ENCODE results near the gene SYNPO2L.
"Not testable (repeated sequence)": the region's sequence is repeated elsewhere in the genome, so short reads cannot be mapped to it uniquely, and the experiment has no call there.

Gene SYNPO2L, protein sequence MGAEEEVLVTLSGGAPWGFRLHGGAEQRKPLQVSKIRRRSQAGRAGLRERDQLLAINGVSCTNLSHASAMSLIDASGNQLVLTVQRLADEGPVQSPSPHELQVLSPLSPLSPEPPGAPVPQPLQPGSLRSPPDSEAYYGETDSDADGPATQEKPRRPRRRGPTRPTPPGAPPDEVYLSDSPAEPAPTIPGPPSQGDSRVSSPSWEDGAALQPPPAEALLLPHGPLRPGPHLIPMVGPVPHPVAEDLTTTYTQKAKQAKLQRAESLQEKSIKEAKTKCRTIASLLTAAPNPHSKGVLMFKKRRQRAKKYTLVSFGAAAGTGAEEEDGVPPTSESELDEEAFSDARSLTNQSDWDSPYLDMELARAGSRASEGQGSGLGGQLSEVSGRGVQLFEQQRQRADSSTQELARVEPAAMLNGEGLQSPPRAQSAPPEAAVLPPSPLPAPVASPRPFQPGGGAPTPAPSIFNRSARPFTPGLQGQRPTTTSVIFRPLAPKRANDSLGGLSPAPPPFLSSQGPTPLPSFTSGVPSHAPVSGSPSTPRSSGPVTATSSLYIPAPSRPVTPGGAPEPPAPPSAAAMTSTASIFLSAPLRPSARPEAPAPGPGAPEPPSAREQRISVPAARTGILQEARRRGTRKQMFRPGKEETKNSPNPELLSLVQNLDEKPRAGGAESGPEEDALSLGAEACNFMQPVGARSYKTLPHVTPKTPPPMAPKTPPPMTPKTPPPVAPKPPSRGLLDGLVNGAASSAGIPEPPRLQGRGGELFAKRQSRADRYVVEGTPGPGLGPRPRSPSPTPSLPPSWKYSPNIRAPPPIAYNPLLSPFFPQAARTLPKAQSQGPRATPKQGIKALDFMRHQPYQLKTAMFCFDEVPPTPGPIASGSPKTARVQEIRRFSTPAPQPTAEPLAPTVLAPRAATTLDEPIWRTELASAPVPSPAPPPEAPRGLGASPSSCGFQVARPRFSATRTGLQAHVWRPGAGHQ

GRCh38 chr10:73655990-73656298 lies at the start of gene SYNPO2L:
SYNPO2L (minus strand) TSS chr10:73656029; CDS start chr10:73655922, 107 bp downstream.
- no peak for TF ChIP-seq CTCF (IDR thresholded peaks at IDR 0.05; ENCODE audit: borderline replicate concordance, control extremely low read depth, extremely low read depth, insufficient read depth, missing control alignments)
- no peak for DNase-seq (ENCODE audit: low spot score)
- in situ Hi-C loops (cut with MboI; ENCODE audit: low sequenced_read_pairs, unreplicated experiment): no loop called here

GRCh38 chr10:73703924-73704323 lies 48.1 kb upstream of the SYNPO2L start:
- DNase-seq (ENCODE audit: low spot score); in situ Hi-C loops (cut with MboI; ENCODE audit: low sequenced_read_pairs, unreplicated experiment): not testable (repeated sequence)

DNA sequence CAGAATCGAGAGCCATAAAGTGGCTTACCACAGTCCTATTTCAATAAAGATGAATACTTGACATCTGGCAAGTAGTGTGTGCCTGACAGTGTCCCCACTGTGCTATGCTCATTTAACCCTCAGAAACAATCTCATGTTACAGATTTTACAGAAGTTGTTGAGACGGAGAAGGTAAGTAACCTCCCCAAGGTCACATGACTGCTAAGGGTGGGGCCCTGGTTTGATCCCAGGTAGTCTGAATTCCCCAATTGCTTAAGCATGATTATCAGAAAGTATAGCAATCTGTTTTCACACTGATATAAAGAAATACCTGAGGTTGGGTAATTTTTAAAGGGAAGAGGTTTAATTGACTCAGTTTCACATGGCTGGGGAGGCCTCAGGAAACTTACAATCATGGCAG lies 43.0 kb upstream of the SYNPO2L start:
- in situ Hi-C loops (cut with MboI; ENCODE audit: low sequenced_read_pairs, unreplicated experiment); DNase-seq (ENCODE audit: low spot score): not testable (repeated sequence)

GRCh38 chr10:73697675-73698159 lies 41.9 kb upstream of the SYNPO2L start, which contains the start of gene AGAP5:
AGAP5 (minus strand) TSS chr10:73698109; CDS start chr10:73697755, 354 bp downstream.
- not testable (repeated sequence) for DNase-seq (ENCODE audit: low spot score)

DNA sequence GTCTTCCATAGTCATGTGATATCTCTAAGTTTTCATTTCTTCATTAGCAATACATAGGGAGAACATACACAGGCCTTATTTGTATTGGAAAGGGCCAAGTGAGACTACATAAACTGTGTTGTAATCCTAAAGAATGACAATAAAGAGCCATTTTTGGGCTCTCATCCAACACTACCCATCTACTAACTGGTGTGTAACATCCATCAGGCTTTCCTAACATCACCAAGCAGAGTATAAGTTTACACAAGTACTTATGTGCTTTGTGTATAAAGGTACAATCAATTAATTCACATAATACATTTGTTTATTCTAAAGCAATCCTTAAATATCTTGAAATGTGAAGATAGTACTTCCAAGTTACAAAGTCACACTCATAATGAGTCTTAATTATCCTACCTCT lies 39.5 kb upstream of the SYNPO2L start:
- DNase-seq (ENCODE audit: low spot score); in situ Hi-C loops (cut with MboI; ENCODE audit: low sequenced_read_pairs, unreplicated experiment): not testable (repeated sequence)

More at GRCh38 chr10:73697675-73698159, 41.9 kb upstream of the SYNPO2L start, which contains the start of gene AGAP5:
- in situ Hi-C loops (cut with MboI; ENCODE audit: low sequenced_read_pairs, unreplicated experiment): not testable (repeated sequence)

DNA sequence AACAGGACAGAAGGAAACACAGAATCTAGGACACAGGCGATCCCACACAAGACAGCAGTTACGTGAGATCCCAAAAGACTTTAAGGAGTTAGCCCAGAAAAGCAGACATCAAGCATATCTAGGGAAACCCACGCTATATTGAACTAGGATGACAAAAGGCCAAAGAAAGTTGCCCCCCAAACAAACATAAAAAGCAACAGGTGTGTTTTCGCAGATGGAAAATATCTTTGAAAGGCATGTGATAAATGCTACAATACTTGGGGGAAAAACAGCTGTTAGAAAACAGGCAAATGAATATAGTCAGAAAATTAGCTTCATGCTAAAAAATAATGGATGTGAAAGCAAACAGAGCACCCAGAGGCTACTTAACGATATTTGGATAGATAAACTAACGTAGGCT lies 34.9 kb upstream of the SYNPO2L start:
- in situ Hi-C loops (cut with MboI; ENCODE audit: low sequenced_read_pairs, unreplicated experiment); DNase-seq (ENCODE audit: low spot score): not testable (repeated sequence)

DNA sequence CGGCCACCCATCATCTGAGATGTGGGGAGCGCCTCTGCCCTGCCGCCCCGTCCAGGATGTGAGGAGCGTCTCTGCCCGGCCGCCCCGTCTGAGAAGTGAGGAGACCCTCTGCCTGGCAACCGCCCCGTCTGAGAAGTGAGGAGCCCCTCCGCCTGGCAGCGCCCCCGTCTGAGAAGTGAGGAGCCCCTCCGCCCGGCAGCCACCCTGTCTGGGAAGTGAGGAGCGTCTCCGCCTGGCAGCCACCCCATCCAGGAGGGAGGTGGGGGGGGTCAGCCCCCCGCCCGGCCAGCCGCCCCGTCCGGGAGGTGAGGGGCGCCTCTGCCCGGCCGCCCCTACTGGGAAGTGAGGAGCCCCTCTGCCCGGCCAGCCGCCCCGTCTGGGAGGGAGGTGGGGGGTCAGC lies 33.8 kb upstream of the SYNPO2L start:
- DNase-seq (ENCODE audit: low spot score); in situ Hi-C loops (cut with MboI; ENCODE audit: low sequenced_read_pairs, unreplicated experiment): not testable (repeated sequence)

DNA sequence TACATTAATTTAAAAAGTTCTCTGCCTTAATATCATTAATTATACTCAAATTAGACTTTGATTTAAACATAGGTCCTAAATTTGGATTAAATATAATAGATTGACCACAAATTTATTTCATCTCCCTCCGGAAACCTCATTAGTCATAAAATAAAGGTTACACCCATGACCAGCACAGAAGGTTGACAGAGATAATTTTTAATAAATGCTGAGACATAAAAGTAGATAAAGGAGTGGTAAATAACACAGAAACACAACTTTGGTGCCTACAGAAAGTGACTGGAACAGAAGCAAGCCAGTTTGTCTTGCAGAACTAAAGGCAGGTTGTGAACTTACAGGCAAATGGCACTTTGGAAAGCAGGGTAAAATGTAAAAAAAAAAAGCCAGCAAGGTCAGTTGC lies 31.8 kb upstream of the SYNPO2L start:
- DNase-seq (ENCODE audit: low spot score); in situ Hi-C loops (cut with MboI; ENCODE audit: low sequenced_read_pairs, unreplicated experiment): not testable (repeated sequence)

DNA sequence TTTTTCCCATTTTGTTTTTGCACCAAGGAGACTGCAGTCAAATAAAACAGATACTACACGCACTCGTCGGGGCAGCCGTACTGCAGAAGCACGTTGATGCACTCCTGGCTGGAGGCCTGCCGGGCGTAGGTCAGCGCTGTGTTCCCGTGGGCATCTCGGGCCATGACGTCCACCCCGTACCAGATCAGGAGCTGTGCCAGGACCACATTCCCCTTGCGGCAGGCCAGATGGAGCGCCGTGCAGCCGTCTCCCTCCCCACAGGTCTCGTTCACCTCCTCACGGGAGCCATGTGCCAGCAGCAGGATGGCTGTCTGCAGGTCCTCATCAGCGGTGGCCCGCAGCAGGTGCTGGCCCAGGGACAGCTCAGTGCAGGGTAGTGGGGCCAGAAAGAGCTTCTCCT lies 18.7 kb upstream of the SYNPO2L start:
- in situ Hi-C loops (cut with MboI; ENCODE audit: low sequenced_read_pairs, unreplicated experiment): not testable (repeated sequence)

GRCh38 chr10:73668378-73668777 lies 12.5 kb upstream of the SYNPO2L start:
- DNase-seq (ENCODE audit: low spot score); in situ Hi-C loops (cut with MboI; ENCODE audit: low sequenced_read_pairs, unreplicated experiment): not testable (repeated sequence)

More for the DNA sequence above, 18.7 kb upstream of the SYNPO2L start:
- not testable (repeated sequence) for DNase-seq (ENCODE audit: low spot score)

DNA sequence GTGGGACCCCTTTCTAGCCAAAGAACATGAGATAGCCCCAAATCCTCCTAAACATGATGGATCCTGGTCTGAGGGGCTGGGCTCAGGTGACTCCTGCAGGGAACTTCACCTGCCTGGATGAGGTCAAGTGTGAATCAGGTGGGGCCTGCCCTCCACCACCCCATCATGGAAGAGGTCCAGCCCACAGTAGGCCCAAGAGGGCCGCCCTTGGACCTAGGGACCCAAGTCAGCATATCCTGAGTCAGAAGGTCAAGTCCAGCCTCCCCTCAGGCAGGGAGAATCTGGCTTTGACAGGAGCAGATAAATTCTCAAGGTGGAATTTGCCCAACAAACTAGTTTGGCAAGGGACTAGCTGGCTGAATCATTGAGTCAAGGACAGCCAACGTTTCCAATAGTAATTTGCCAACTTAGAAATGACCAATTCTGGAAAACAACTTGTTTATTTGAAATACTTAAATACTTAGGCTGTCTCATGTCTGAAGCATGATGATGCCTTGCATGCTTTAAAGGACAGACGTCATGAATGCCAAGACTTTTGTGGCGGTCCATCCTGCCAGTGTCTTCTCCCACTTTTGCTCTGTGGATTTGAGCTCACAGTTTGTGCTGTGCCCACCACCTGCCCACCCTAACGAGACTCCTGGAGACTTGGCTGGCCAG lies 10.5 kb upstream of the SYNPO2L start:
- in situ Hi-C loops (cut with MboI; ENCODE audit: low sequenced_read_pairs, unreplicated experiment); DNase-seq (ENCODE audit: low spot score): not testable (repeated sequence)

DNA sequence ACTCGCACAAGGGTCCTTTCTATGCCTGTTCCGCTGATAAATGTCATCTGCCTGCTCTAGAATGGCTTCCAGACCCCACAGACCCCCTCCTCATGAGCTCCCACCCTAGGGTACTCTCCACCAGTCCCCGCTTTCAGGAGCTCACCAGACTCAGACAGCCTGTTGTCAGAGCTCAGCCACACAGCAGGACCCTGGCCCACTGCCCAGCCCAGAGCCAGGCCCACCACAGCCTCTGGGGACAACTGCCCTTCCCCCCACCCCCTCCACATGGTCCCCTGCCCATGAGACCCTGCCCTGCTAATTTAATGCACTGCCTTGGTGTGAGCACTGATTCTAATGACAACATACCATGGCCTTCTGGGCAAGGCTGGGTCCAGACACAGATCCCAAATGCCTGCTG lies 9.8 kb upstream of the SYNPO2L start:
- DNase-seq (ENCODE audit: low spot score); in situ Hi-C loops (cut with MboI; ENCODE audit: low sequenced_read_pairs, unreplicated experiment): not testable (repeated sequence)

DNA sequence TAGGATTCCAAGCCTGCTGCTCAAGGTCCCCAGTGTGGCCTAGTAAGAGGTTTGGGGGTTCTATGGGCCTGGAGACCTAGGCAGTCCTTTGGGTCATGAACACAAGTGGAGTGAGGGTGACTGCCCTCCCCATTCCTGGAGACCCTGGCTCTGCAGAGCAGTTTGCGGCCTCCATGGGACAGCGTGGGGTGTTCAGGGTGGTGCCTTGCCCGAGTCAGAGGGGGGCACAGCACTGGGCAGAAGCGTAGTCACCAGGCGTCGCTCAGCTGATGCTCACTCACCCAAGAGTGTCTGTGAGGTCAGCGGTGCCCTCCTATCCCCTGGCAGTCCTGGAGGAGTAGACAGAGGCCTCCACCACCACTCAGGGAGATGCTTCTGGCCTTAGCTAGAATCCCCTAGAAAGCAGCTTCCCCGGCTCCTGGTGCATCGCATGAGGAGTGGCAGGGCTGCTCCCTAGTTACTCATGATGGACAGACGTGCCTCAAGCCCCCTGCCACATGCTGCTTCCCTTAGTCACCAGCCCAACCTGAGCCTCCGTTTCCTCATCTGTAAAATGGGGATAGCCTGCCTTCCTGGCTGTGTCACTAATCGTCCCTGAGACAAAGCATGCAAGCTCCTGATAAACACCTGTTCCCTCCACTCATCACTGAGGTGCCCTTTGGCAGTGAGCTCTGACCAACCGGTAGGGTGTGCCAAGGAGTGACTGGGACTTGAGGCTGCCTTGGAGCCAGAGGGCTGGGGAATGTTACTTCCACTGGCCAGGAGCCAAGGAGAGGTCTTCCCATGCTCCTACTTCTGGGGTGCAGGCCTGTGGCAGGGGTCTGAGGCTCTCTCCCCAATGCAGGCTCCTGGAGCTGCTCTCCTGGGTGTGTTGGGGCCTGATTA lies 8.6 kb upstream of the SYNPO2L start:
- in situ Hi-C loops (cut with MboI; ENCODE audit: low sequenced_read_pairs, unreplicated experiment); DNase-seq (ENCODE audit: low spot score): not testable (repeated sequence)

- DNase-seq (ENCODE audit: low spot score); in situ Hi-C loops (cut with MboI; ENCODE audit: low sequenced_read_pairs, unreplicated experiment): not testable (repeated sequence)
These were observed 7.8 kb upstream of the SYNPO2L start for GRCh38 chr10:73663621-73664020.

DNA sequence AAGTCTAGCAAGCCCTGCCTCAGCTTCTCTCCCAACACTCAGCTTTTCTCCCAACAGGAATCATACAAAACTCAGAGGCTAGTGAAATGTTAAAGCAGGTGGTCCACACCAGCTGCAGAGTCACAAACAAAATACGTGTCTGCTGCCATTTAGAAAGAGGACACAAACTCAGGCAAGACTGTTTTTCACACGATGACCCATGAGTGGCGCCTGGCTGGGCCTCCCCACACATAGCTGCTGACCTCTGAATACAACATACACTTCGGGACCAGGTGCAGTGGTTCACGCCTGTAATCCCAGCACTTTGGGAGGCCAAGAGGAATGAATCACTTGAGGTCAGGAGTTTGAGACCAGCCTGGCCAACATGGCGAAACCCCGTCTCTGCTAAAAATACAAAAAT lies 6.9 kb upstream of the SYNPO2L start:
- not testable (repeated sequence) for DNase-seq (ENCODE audit: low spot score)

More for the DNA sequence above, 6.9 kb upstream of the SYNPO2L start:
- in situ Hi-C loops (cut with MboI; ENCODE audit: low sequenced_read_pairs, unreplicated experiment): not testable (repeated sequence)

Measured in GM13976 (cell line).